Right lobe of liver (tissue), 4 donors: Measurements from ENCODE around the gene TUBGCP2.

Experiments used
- CTCF ChIP-seq, 4 donors: fragments of 200-600 bp in 3 of 4; fragments of 450-650 bp in 1 of 4; IDR thresholded peaks; one replicate each; pipeline versions ENCODE4 v1.5.1 to v1.8.0; 2016 to 2022; ENCODE audit warnings: antibody characterized with exemption in 4 of 4, mild to moderate bottlenecking in 2 of 4
- POLR2A ChIP-seq: fragments of 450-650 bp; IDR thresholded peaks from one replicate; pipeline ENCODE4 v1.6.1; 2017; ENCODE audit warnings: antibody characterized with exemption, mild to moderate bottlenecking
- donor health status: DM: no; HTN: no; CAD: no.
- donor health status: DM: no; HTN: no; CAD: no.
- donor health status: DM: no; HTN: yes; CAD: no.

GRCh38 chr10:133249975-133250754 lies 58.5 kb downstream of the TUBGCP2 start:
- TF ChIP-seq CTCF (IDR thresholded peaks at IDR 0.05): no peak
- TF ChIP-seq POLR2A: no peak
